ENCODE data around the gene FAM181A.

The FAM181A gene

GRCh38 chr14:93926873-93927799, at the start of gene FAM181A:
FAM181A (plus strand) TSS chr14:93927344; CDS start chr14:93928286, 942 bp downstream.
- in situ Hi-C loops (cut with HindIII; ENCODE audit: low pct_unique_long_range_greater_than_20kb, low sequenced_read_pairs) = no loop called here
- no peak for DNase-seq (ENCODE audit: low read depth in 1 of 2, low spot score in 1 of 2)
- no peak for TF ChIP-seq JUND (IDR thresholded peaks at IDR 0.05; ENCODE audit: low read depth)

DNA sequence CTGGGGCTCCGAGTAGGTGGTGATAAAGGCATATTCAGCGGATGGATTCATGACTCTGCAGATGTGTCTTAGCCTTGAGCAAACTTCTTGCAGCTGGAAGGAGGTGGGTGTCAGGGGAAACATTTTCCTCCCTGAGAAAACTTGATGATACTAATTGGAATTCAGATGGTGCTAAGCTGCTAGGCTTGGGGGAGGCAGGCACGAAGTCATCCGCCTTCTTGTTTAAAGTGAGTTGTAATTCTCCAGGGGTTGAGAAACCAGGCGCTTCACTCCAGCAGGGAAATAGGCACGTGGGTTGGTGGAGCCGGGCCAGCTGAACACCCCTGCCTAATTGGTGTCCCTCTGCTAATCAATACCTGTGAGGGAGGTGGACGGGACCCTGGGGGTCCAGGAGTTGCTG, 48.9 kb upstream of the FAM181A start:
- TF ChIP-seq JUND (IDR thresholded peaks at IDR 0.05; ENCODE audit: low read depth) = no peak
- DNase-seq (ENCODE audit: low read depth in 1 of 2, low spot score in 1 of 2) = no peak
- in situ Hi-C loops (cut with HindIII; ENCODE audit: low pct_unique_long_range_greater_than_20kb, low sequenced_read_pairs) = no loop called here

DNA sequence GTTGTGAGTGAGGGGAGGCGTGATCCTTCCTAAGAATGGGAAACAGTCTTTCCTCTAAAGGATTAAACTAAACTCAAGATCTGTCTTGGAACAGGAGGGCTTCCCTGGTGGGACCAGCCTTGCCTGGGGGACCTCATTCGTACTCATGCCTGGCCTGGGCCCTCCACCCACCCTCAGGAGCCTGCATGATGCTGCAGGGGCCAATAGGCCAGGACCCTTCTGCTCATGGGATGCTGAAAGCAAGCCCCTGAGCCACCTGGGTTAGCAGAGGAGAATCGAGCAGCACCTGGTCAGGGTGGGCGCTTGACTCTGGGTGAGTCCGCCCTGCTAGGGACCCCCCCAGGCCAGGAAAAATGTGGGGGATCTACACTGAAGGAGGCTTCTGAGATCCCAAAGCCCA, 48.3 kb upstream of the FAM181A start:
- no peak for DNase-seq (ENCODE audit: low read depth in 1 of 2, low spot score in 1 of 2)
- in situ Hi-C loops (cut with HindIII; ENCODE audit: low pct_unique_long_range_greater_than_20kb, low sequenced_read_pairs) = no loop called here
- no peak for TF ChIP-seq JUND (IDR thresholded peaks at IDR 0.05; ENCODE audit: low read depth)

DNA sequence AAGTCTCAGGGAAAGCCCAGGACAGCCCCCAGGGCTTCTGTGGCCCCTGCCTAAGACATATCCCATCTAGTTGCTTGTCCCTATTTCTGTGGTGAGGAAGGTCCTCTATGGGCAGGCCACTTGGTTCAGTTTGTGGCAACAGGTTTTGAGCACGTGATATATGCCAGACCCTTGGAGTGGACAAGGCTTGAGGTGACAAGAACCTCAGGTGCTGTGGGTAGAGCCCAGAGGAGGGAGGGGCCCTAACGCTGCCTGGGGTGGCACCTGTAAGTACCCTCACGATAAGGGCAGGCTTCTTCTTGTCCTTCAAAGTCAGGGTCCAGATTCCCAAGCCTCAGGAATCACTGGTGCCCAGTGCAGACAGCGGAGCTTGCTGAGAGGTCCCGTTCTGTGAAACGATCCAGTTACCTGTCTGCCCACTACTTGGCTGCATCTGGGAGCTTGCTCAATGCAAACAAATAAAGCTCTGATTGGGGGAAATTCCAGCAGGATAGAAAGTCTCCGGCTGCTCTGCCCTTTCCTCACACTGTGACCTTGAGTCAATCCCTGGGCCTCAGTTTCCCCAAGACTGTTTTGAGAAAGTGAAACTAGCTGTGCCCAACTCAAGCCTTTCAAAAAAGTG, 47.7 kb upstream of the FAM181A start:
- no peak for DNase-seq (ENCODE audit: low read depth in 1 of 2, low spot score in 1 of 2)
- no peak for TF ChIP-seq JUND (IDR thresholded peaks at IDR 0.05; ENCODE audit: low read depth)
- in situ Hi-C loops (cut with HindIII; ENCODE audit: low pct_unique_long_range_greater_than_20kb, low sequenced_read_pairs) = no loop called here

GRCh38 chr14:93880021-93880820, 46.9 kb upstream of the FAM181A start:
- TF ChIP-seq JUND (IDR thresholded peaks at IDR 0.05; ENCODE audit: low read depth) = no peak
- in situ Hi-C loops (cut with HindIII; ENCODE audit: low pct_unique_long_range_greater_than_20kb, low sequenced_read_pairs) = no loop called here
- DNase-seq (ENCODE audit: low read depth in 1 of 2, low spot score in 1 of 2) = no peak

GRCh38 chr14:93884950-93885349, 42.2 kb upstream of the FAM181A start:
- TF ChIP-seq JUND (IDR thresholded peaks at IDR 0.05; ENCODE audit: low read depth) = no peak
- in situ Hi-C loops (cut with HindIII; ENCODE audit: low pct_unique_long_range_greater_than_20kb, low sequenced_read_pairs) = no loop called here
- DNase-seq (ENCODE audit: low read depth in 1 of 2, low spot score in 1 of 2) = no peak

DNA sequence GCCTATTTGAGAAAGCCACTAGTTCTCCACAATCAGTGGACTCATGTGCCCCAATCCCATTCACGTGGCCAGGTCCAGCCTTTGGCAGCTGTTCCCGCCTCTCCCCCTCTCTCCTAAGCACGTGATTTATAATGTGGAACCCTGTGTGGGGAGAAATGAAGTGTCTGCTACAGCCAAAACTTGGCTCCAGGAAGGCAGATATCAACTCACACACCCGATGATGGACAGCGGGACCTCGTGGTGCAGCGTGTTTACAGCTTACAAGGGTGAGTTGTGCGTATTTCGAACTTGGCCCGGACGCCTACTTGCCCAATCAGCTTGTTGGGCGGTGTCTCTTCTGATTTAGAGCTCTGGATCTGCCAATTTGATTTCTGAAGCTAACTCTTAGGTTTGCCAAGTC, 38.1 kb upstream of the FAM181A start:
- no peak for DNase-seq (ENCODE audit: low read depth in 1 of 2, low spot score in 1 of 2)
- in situ Hi-C loops (cut with HindIII; ENCODE audit: low pct_unique_long_range_greater_than_20kb, low sequenced_read_pairs) = no loop called here
- no peak for TF ChIP-seq JUND (IDR thresholded peaks at IDR 0.05; ENCODE audit: low read depth)

- no peak for TF ChIP-seq JUND (IDR thresholded peaks at IDR 0.05; ENCODE audit: low read depth)
- in situ Hi-C loops (cut with HindIII; ENCODE audit: low pct_unique_long_range_greater_than_20kb, low sequenced_read_pairs) = no loop called here
- no peak for DNase-seq (ENCODE audit: low read depth in 1 of 2, low spot score in 1 of 2)
These were observed 37.2 kb upstream of the FAM181A start for GRCh38 chr14:93889739-93890483.

DNA sequence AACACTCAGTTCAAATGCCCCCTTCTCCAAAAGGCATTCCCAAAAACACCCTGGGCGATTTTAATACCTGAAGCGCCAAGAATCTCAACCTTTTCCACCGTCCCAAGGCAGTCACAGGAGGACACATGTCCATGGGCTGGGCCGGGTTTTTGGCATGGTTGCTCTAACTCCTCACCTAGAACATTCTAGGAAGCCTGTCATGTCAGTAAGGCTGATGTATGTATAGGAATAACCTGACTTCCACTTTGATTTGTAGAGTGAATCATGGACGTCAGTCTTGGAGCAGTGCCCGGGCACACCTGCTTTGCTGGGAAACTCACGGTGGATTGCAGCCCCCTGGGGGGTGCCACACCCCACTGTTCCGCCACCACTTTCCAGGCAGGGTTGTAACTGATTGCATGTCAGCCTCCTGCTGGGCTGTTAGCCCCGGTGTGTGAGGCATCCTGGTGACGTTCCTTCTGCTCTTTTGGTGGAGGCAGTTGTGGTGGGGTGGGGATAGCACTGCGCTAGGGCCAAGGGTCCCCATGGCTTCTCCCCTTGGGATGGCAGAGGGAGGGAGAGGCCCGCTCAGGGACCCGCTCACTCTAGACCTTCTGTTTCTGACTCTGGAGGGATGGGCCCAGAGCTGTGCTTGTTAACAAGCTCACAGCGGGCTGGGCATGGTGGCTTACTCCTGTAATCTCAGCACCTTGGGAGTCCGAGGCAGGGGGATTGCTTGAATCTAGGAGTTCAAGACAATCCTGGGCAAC, 35.2 kb upstream of the FAM181A start:
- in situ Hi-C loops (cut with HindIII; ENCODE audit: low pct_unique_long_range_greater_than_20kb, low sequenced_read_pairs) = no loop called here
- DNase-seq (ENCODE audit: low read depth in 1 of 2, low spot score in 1 of 2) = no peak
- no peak for TF ChIP-seq JUND (IDR thresholded peaks at IDR 0.05; ENCODE audit: low read depth)

- DNase-seq (ENCODE audit: low read depth in 1 of 2, low spot score in 1 of 2) = no peak
- no peak for TF ChIP-seq JUND (IDR thresholded peaks at IDR 0.05; ENCODE audit: low read depth)
- in situ Hi-C loops (cut with HindIII; ENCODE audit: low pct_unique_long_range_greater_than_20kb, low sequenced_read_pairs) = no loop called here
These were observed 34.7 kb upstream of the FAM181A start for GRCh38 chr14:93892505-93892839.

DNA sequence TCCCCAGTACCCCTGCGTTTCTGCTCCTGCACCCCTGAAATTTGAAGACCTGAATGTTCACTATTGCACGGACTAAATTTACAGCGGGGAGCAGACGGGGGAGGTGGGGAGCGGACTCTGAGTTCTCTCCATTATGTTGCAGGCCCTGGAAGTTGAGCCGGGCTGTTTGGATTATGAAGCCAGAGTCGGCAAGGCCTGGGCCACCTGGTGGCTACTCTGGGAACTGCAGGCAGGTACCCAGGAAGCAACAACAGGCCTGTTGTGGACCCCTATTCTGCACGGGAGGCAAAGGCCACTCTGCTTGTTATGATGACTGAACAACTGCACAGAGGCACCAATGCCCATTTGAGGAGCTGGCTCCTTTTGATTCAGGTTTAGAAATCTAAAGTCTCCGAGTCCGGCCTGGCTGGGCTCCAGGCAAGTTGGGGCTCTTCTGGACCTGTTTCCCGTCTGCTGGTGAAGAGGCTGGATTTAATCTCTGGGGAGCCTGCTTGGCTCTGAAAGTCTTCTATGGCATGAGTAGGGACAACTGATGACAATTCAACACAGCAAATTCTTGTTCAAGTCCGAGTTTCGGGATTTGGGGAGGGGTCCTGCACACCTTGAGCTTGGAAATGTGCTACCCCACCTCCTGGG, 34.1 kb upstream of the FAM181A start:
- in situ Hi-C loops (cut with HindIII; ENCODE audit: low pct_unique_long_range_greater_than_20kb, low sequenced_read_pairs) = no loop called here
- peak; percentile 56 to 72 for DNase-seq (ENCODE audit: low read depth in 1 of 2, low spot score in 1 of 2)
- no peak for TF ChIP-seq JUND (IDR thresholded peaks at IDR 0.05; ENCODE audit: low read depth)
